Activated CD4-positive, alpha-beta T cell treated with anti-CD3 and anti-CD28 coated beads, Interleukin-2, amount 50 U/mL, for 4 hours (primary cell): ENCODE data around the gene MYH16.

Experiments
- DNase-seq, 2 experiments: peaks; one replicate each; pipeline ENCODE4 v3.0.0-alpha.2; 2020

MYH16 gene

DNA sequence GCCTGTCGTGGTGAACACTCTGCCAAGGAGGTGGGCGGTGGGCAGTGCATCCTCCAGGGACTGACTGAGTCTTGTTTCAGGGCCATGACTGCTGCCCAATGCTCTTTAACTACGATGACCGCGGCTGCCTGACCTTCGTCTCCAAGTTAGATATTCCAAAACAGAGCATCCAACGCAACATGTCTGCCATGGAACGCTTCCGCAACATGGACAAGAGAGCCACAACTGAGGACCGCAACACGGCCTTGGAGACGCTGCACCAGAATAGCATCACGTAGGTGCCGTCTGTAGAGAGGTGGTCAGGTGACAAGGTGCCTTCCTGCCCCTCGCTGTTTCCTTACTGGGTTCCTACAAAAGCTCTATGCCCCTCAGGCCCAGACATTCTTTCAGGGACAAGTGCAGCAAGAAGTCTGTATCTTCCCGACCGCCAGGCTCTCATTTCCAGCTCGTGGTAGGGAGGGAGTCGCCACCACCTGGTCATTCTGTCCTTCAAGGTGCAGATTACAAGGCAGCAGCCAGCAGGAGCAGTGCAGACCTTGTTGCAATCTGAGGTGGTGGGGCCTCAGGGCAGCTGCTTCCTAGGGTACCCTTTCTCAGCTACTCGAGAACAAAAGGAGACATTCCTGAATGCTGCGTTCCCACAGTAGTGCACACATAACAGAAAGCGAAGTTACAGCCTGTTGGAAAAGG lies 87.0 kb downstream of the MYH16 start:
- no peak for DNase-seq
